ENCODE measurements around the gene ZNF282.
"Not testable (repeated sequence)": the region's sequence is repeated elsewhere in the genome, so short reads cannot be mapped to it uniquely, and the experiment has no call there.

ZNF282 gene

GRCh38 chr7:149250151-149250550, 54.8 kb downstream of the ZNF282 start:
- H3K36me3 ChIP-seq (ENCODE audit: control insufficient read depth, insufficient read depth, low read length), result peaks cover 20% of the 10 kb centered on the region
- not testable (repeated sequence) for H3K4me3 ChIP-seq (ENCODE audit: low read depth, low read length); H3K27me3 ChIP-seq (ENCODE audit: control insufficient read depth, insufficient read depth, low read length); H3K9me3 ChIP-seq (ENCODE audit: control insufficient read depth, insufficient read depth, low read length); H3K9ac ChIP-seq (ENCODE audit: low read depth, low read length); H3K4me1 ChIP-seq (ENCODE audit: control insufficient read depth, insufficient read depth, low read length)

- H3K4me3 ChIP-seq (ENCODE audit: low read depth, low read length); H3K9me3 ChIP-seq (ENCODE audit: control insufficient read depth, insufficient read depth, low read length); H3K9ac ChIP-seq (ENCODE audit: low read depth, low read length); H3K4me1 ChIP-seq (ENCODE audit: control insufficient read depth, insufficient read depth, low read length); H3K27me3 ChIP-seq (ENCODE audit: control insufficient read depth, insufficient read depth, low read length): not testable (repeated sequence)
- peaks cover 25% of the 10 kb centered on the region for H3K36me3 ChIP-seq (ENCODE audit: control insufficient read depth, insufficient read depth, low read length)
Measured at GRCh38 chr7:149251518-149251917, 56.2 kb downstream of the ZNF282 start.

- Histone ChIP-seq H3K4me1 (ENCODE audit: control insufficient read depth, insufficient read depth, low read length) (no peaks in the 10 kb centered on the region), H3K36me3 (ENCODE audit: control insufficient read depth, insufficient read depth, low read length) (peaks cover 25% of the 10 kb centered on the region), H3K9ac (ENCODE audit: low read depth, low read length) (no peak overlapping the region), H3K4me3 (ENCODE audit: low read depth, low read length) (no peak overlapping the region), H3K9me3 (ENCODE audit: control insufficient read depth, insufficient read depth, low read length) (no peaks in the 10 kb centered on the region), H3K27me3 (ENCODE audit: control insufficient read depth, insufficient read depth, low read length) (no peaks in the 10 kb centered on the region)
Measured at GRCh38 chr7:149252378-149252777, 57.0 kb downstream of the ZNF282 start.

- no peak overlapping the region for H3K9ac ChIP-seq (ENCODE audit: low read depth, low read length)
- no peaks in the 10 kb centered on the region for H3K4me1 ChIP-seq (ENCODE audit: control insufficient read depth, insufficient read depth, low read length)
- H3K9me3 ChIP-seq (ENCODE audit: control insufficient read depth, insufficient read depth, low read length), result no peaks in the 10 kb centered on the region
- H3K4me3 ChIP-seq (ENCODE audit: low read depth, low read length), result no peak overlapping the region
- H3K27me3 ChIP-seq (ENCODE audit: control insufficient read depth, insufficient read depth, low read length), result no peaks in the 10 kb centered on the region
- peaks cover 25% of the 10 kb centered on the region for H3K36me3 ChIP-seq (ENCODE audit: control insufficient read depth, insufficient read depth, low read length)
Measured at GRCh38 chr7:149253665-149254064, 58.3 kb downstream of the ZNF282 start.

- Histone ChIP-seq H3K4me1 (ENCODE audit: control insufficient read depth, insufficient read depth, low read length) (no peaks in the 10 kb centered on the region), H3K36me3 (ENCODE audit: control insufficient read depth, insufficient read depth, low read length) (peaks cover 25% of the 10 kb centered on the region)
Measured at GRCh38 chr7:149254181-149254858, 59.0 kb downstream of the ZNF282 start.

GRCh38 chr7:149255174-149255573, 59.8 kb downstream of the ZNF282 start:
- H3K4me1 ChIP-seq (ENCODE audit: control insufficient read depth, insufficient read depth, low read length), result no peaks in the 10 kb centered on the region
- no peak overlapping the region for H3K4me3 ChIP-seq (ENCODE audit: low read depth, low read length)
- H3K9me3 ChIP-seq (ENCODE audit: control insufficient read depth, insufficient read depth, low read length), result no peaks in the 10 kb centered on the region
- no peaks in the 10 kb centered on the region for H3K27me3 ChIP-seq (ENCODE audit: control insufficient read depth, insufficient read depth, low read length)
- peaks cover 25% of the 10 kb centered on the region for H3K36me3 ChIP-seq (ENCODE audit: control insufficient read depth, insufficient read depth, low read length)
- H3K9ac ChIP-seq (ENCODE audit: low read depth, low read length), result no peak overlapping the region

More at GRCh38 chr7:149254181-149254858, 59.0 kb downstream of the ZNF282 start:
- H3K4me3 ChIP-seq (ENCODE audit: low read depth, low read length), result no peak overlapping the region
- no peaks in the 10 kb centered on the region for H3K27me3 ChIP-seq (ENCODE audit: control insufficient read depth, insufficient read depth, low read length)
- H3K9ac ChIP-seq (ENCODE audit: low read depth, low read length), result no peak overlapping the region
- H3K9me3 ChIP-seq (ENCODE audit: control insufficient read depth, insufficient read depth, low read length), result no peaks in the 10 kb centered on the region

- peaks cover 23% of the 10 kb centered on the region for H3K36me3 ChIP-seq (ENCODE audit: control insufficient read depth, insufficient read depth, low read length)
- no peak overlapping the region for H3K4me3 ChIP-seq (ENCODE audit: low read depth, low read length)
- no peaks in the 10 kb centered on the region for H3K4me1 ChIP-seq (ENCODE audit: control insufficient read depth, insufficient read depth, low read length)
- no peaks in the 10 kb centered on the region for H3K27me3 ChIP-seq (ENCODE audit: control insufficient read depth, insufficient read depth, low read length)
- no peak overlapping the region for H3K9ac ChIP-seq (ENCODE audit: low read depth, low read length)
- H3K9me3 ChIP-seq (ENCODE audit: control insufficient read depth, insufficient read depth, low read length), result no peaks in the 10 kb centered on the region
Measured at GRCh38 chr7:149256568-149256967, 61.2 kb downstream of the ZNF282 start.

GRCh38 chr7:149257146-149257545, 61.8 kb downstream of the ZNF282 start:
- H3K9me3 ChIP-seq (ENCODE audit: control insufficient read depth, insufficient read depth, low read length), result no peaks in the 10 kb centered on the region
- no peaks in the 10 kb centered on the region for H3K4me1 ChIP-seq (ENCODE audit: control insufficient read depth, insufficient read depth, low read length)
- peaks cover 23% of the 10 kb centered on the region for H3K36me3 ChIP-seq (ENCODE audit: control insufficient read depth, insufficient read depth, low read length)
- no peak overlapping the region for H3K4me3 ChIP-seq (ENCODE audit: low read depth, low read length)
- H3K27me3 ChIP-seq (ENCODE audit: control insufficient read depth, insufficient read depth, low read length), result no peaks in the 10 kb centered on the region
- no peak overlapping the region for H3K9ac ChIP-seq (ENCODE audit: low read depth, low read length)

- Histone ChIP-seq H3K4me1 (ENCODE audit: control insufficient read depth, insufficient read depth, low read length) (no peaks in the 10 kb centered on the region), H3K36me3 (ENCODE audit: control insufficient read depth, insufficient read depth, low read length) (peaks cover 2% of the 10 kb centered on the region), H3K27me3 (ENCODE audit: control insufficient read depth, insufficient read depth, low read length) (no peaks in the 10 kb centered on the region), H3K9ac (ENCODE audit: low read depth, low read length) (peak overlapping the region; percentile 73), H3K9me3 (ENCODE audit: control insufficient read depth, insufficient read depth, low read length) (no peaks in the 10 kb centered on the region), H3K4me3 (ENCODE audit: low read depth, low read length) (peak overlapping the region; percentile 64)
Measured at GRCh38 chr7:149261316-149261828, 66.0 kb downstream of the ZNF282 start.

GRCh38 chr7:149261829-149262617, 66.7 kb downstream of the ZNF282 start, which contains the start of gene ZNF783:
Gene ZNF783, plus strand, starts transcription at chr7:149262196. Its CDS starts 138 bp downstream, at chr7:149262334.
- Histone ChIP-seq H3K4me1 (ENCODE audit: control insufficient read depth, insufficient read depth, low read length) (no peaks in the 10 kb centered on the region), H3K9me3 (ENCODE audit: control insufficient read depth, insufficient read depth, low read length) (no peaks in the 10 kb centered on the region), H3K9ac (ENCODE audit: low read depth, low read length) (peak within 1 kb of the TSS; percentile 73), H3K4me3 (ENCODE audit: low read depth, low read length) (peak within 1 kb of the TSS; percentile 64), H3K36me3 (ENCODE audit: control insufficient read depth, insufficient read depth, low read length) (peaks cover 7% of the 10 kb centered on the region), H3K27me3 (ENCODE audit: control insufficient read depth, insufficient read depth, low read length) (no peaks in the 10 kb centered on the region)

GRCh38 chr7:149266451-149266850, 71.1 kb downstream of the ZNF282 start:
- Histone ChIP-seq H3K9me3 (ENCODE audit: control insufficient read depth, insufficient read depth, low read length) (no peaks in the 10 kb centered on the region), H3K9ac (ENCODE audit: low read depth, low read length) (no peak overlapping the region), H3K4me3 (ENCODE audit: low read depth, low read length) (no peak overlapping the region), H3K36me3 (ENCODE audit: control insufficient read depth, insufficient read depth, low read length) (peaks cover 9% of the 10 kb centered on the region), H3K27me3 (ENCODE audit: control insufficient read depth, insufficient read depth, low read length) (no peaks in the 10 kb centered on the region), H3K4me1 (ENCODE audit: control insufficient read depth, insufficient read depth, low read length) (no peaks in the 10 kb centered on the region)

GRCh38 chr7:149267733-149268132, 72.4 kb downstream of the ZNF282 start:
- Histone ChIP-seq H3K9ac (ENCODE audit: low read depth, low read length) (no peak overlapping the region), H3K36me3 (ENCODE audit: control insufficient read depth, insufficient read depth, low read length) (peaks cover 9% of the 10 kb centered on the region)

More at GRCh38 chr7:149267733-149268132, 72.4 kb downstream of the ZNF282 start:
- Histone ChIP-seq H3K4me3 (ENCODE audit: low read depth, low read length) (no peak overlapping the region), H3K27me3 (ENCODE audit: control insufficient read depth, insufficient read depth, low read length) (no peaks in the 10 kb centered on the region), H3K9me3 (ENCODE audit: control insufficient read depth, insufficient read depth, low read length) (no peaks in the 10 kb centered on the region), H3K4me1 (ENCODE audit: control insufficient read depth, insufficient read depth, low read length) (no peaks in the 10 kb centered on the region)

Data from iPS-15b (cell line).